HEK293T (cell line): ENCODE measurements around the gene PITPNC1.

Experiments
- CTCF ChIA-PET: fragments of 350-600 bp; formaldehyde crosslinking; extraction: SDS; loops from one replicate; lab custom pipeline; 2021; ENCODE audit warnings: antibody characterized with exemption, inconsistent platforms; lab: Yijun Ruan, JAX
- POLR2A ChIA-PET: fragments of 350-600 bp; formaldehyde crosslinking; extraction: SDS; loops from one replicate; lab custom pipeline; 2020; ENCODE audit warnings: antibody characterized with exemption, inconsistent platforms; lab: Yijun Ruan, JAX
- DNase-seq: peaks from one replicate; pipeline ENCODE4 v3.0.0; 2012; ENCODE audit warnings: mixed read lengths; ENCODE audit errors: extremely low spot score
- ARNT ChIP-seq: fragments of 450-650 bp; IDR thresholded peaks from 2 replicates; pipeline ENCODE4 v1.6.1; 2017; ENCODE audit warnings: mild to moderate bottlenecking
- BHLHE40 ChIP-seq: fragments of 450-650 bp; IDR thresholded peaks from 2 replicates; pipeline ENCODE4 v1.6.1; 2016; ENCODE audit warnings: mild to moderate bottlenecking, moderate library complexity, borderline replicate concordance
- CTBP1 ChIP-seq: fragments of 450-650 bp; IDR thresholded peaks from 2 replicates; pipeline ENCODE4 v1.6.1; 2016; ENCODE audit warnings: borderline replicate concordance
- ELF4 ChIP-seq: fragments of 450-650 bp; IDR thresholded peaks from 2 replicates; pipeline ENCODE4 v1.6.1; 2017; ENCODE audit warnings: antibody characterized with exemption
- FOXA1 ChIP-seq: fragments of 450-650 bp; IDR thresholded peaks from 2 replicates; pipeline ENCODE4 v1.6.1; 2016; ENCODE audit warnings: mild to moderate bottlenecking
- FOXK2 ChIP-seq: fragments of 450-650 bp; IDR thresholded peaks from 2 replicates; pipeline ENCODE4 v1.6.1; 2016; ENCODE audit warnings: mild to moderate bottlenecking
- FOXM1 ChIP-seq: fragments of 450-650 bp; IDR thresholded peaks from 2 replicates; pipeline ENCODE4 v1.6.1; 2017; ENCODE audit warnings: mild to moderate bottlenecking, borderline replicate concordance
- HDGF ChIP-seq: fragments of 450-650 bp; IDR thresholded peaks from 2 replicates; pipeline ENCODE4 v1.6.1; 2017; ENCODE audit warnings: antibody characterized with exemption, borderline replicate concordance
- L3MBTL2 ChIP-seq: fragments of 450-650 bp; conservative IDR thresholded peaks from 2 replicates; pipeline ENCODE4 v1.6.1; 2016; ENCODE audit warnings: mild to moderate bottlenecking
- LEF1 ChIP-seq: fragments of 450-650 bp; IDR thresholded peaks from 2 replicates; pipeline ENCODE4 v1.6.1; 2017; ENCODE audit warnings: mild to moderate bottlenecking, borderline replicate concordance
- NFRKB ChIP-seq: fragments of 450-650 bp; IDR thresholded peaks from 2 replicates; pipeline ENCODE4 v1.6.1; 2016; ENCODE audit warnings: mild to moderate bottlenecking, moderate library complexity
- PKNOX1 ChIP-seq: fragments of 450-650 bp; IDR thresholded peaks from 2 replicates; pipeline ENCODE4 v1.6.1; 2016
- SP1 ChIP-seq: fragments of 450-650 bp; IDR thresholded peaks from 2 replicates; pipeline ENCODE4 v1.6.1; 2017
- SUZ12 ChIP-seq: fragments of 450-650 bp; IDR thresholded peaks from 2 replicates; pipeline ENCODE4 v1.6.1; 2016; ENCODE audit warnings: mild to moderate bottlenecking
- TARDBP ChIP-seq: fragments of 450-650 bp; IDR thresholded peaks from 2 replicates; pipeline ENCODE4 v1.6.1; 2016
- ZNF384 ChIP-seq: fragments of 450-650 bp; IDR thresholded peaks from 2 replicates; pipeline ENCODE4 v1.6.1; 2016

The PITPNC1 gene

GRCh38 chr17:67496286-67496685 lies 119.2 kb downstream of the PITPNC1 start:
- ChIA-PET POLR2A (no interaction called here), CTCF (interaction anchor here (1.7 kb wide), 1 partner anchor 15 kb away, joined by 5 read pairs; no protein-coding TSS in a partner anchor)
- TF ChIP-seq BHLHE40 (no peak), SUZ12 (no peak)
- DNase-seq = no peak

DNA sequence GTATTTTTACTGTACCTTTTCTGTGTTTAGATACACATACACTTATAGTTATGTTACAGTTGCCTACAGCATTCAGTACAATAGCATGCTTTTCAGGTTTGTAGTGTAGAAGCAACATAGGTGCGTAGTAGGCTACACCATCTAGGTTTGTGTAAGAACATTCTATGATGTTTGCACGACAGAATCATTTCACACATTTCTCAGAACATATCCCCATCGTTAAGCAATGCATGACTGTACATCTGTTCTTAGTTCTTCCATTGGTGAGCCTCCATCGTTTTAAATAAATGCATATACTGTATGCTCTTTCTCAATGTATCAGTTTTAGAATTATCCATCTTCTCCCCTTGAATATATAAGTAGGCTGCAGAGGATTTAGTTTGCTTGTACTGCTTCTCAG lies 122.6 kb downstream of the PITPNC1 start:
- ChIA-PET CTCF (no interaction called here), POLR2A (no interaction called here)
- TF ChIP-seq ELF4 (no peak), LEF1 (no peak), BHLHE40 (no peak), FOXM1 (no peak), FOXK2 (no peak), HDGF (no peak), SUZ12 (no peak), ZNF384 (no peak), CTBP1 (no peak), ARNT (no peak), FOXA1 (no peak), TARDBP (no peak), L3MBTL2 (no peak), NFRKB (no peak)
- DNase-seq = no peak

DNA sequence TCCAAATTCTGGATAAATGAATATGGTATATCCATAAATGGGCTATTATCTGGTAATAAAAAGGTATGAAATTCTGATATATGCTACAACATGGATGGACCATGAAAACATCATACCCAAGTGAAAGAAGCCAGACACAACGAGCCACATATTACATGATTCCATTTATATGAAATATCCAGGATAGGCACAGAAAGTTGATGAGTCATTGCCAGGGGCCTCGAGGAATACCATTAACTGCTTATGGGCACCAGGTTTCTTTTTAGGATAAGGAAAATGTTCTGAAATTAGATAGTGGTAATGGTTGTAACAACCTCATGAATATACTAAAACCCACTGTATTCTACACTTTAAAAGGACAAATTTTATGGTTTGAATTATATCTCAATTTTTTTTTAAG lies 123.2 kb downstream of the PITPNC1 start:
- ChIA-PET CTCF (no interaction called here), POLR2A (no interaction called here)
- DNase-seq = no peak
- no peak for TF ChIP-seq ELF4
- no peak for TF ChIP-seq LEF1

- CTCF ChIA-PET = no interaction called here
- no peak for DNase-seq
- POLR2A ChIA-PET = no interaction called here
- no peak for TF ChIP-seq SUZ12
- TF ChIP-seq HDGF = no peak
- TF ChIP-seq CTBP1 = no peak
- no peak for TF ChIP-seq LEF1
- no peak for TF ChIP-seq SP1
- no peak for TF ChIP-seq FOXM1
- TF ChIP-seq FOXK2 = no peak
- no peak for TF ChIP-seq PKNOX1
- TF ChIP-seq BHLHE40 = no peak
- TF ChIP-seq TARDBP = no peak
- no peak for TF ChIP-seq ELF4
- TF ChIP-seq ARNT = no peak
- no peak for TF ChIP-seq FOXA1
- no peak for TF ChIP-seq ZNF384
- no peak for TF ChIP-seq L3MBTL2
- TF ChIP-seq NFRKB = no peak
Observed at GRCh38 chr17:67500677-67501300, 123.7 kb downstream of the PITPNC1 start.

GRCh38 chr17:67502151-67502550 lies 125.1 kb downstream of the PITPNC1 start:
- CTCF ChIA-PET = no interaction called here
- TF ChIP-seq FOXA1 = no peak
- no peak for TF ChIP-seq CTBP1
- TF ChIP-seq LEF1 = no peak
- no peak for TF ChIP-seq FOXK2
- no peak for TF ChIP-seq FOXM1
- no peak for TF ChIP-seq PKNOX1
- TF ChIP-seq SUZ12 = no peak
- TF ChIP-seq ZNF384 = no peak
- no peak for TF ChIP-seq ARNT
- TF ChIP-seq NFRKB = no peak
- no peak for TF ChIP-seq SP1
- TF ChIP-seq HDGF = no peak
- no peak for DNase-seq
- POLR2A ChIA-PET = no interaction called here

- ChIA-PET CTCF (no interaction called here), POLR2A (no interaction called here)
Observed at GRCh38 chr17:67503184-67503583, 126.1 kb downstream of the PITPNC1 start.

DNA sequence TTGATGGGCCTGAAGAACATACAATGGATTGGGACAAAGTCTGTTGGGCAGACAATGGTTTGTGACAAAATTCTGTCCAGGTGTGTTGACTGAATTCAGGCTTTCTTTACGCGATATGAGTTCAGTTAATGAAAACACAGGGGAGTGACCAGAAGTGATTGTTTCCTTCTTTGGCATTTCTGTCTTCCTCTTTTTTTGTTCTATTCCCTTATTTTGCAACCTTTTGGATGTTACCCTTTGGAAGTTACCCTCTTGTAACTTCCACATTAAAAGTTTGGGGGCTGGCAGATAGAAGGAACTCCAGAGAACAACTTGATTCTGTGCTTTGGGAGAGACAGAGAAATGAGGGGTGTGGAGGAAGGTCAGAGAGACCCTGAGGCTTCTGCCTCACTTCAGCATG lies 126.7 kb downstream of the PITPNC1 start:
- POLR2A ChIA-PET = no interaction called here
- no peak for TF ChIP-seq FOXA1
- no peak for DNase-seq
- CTCF ChIA-PET = no interaction called here

More at GRCh38 chr17:67503184-67503583, 126.1 kb downstream of the PITPNC1 start:
- TF ChIP-seq TARDBP = no peak
- no peak for DNase-seq

GRCh38 chr17:67504182-67504581 lies 127.1 kb downstream of the PITPNC1 start:
- CTCF ChIA-PET = interaction anchor here (0.6 kb wide), 1 partner anchor 229 kb away, joined by 3 read pairs; no protein-coding TSS in a partner anchor

More at GRCh38 chr17:67504182-67504581, 127.1 kb downstream of the PITPNC1 start:
- TF ChIP-seq LEF1 (no peak), SUZ12 (no peak), HDGF (no peak), L3MBTL2 (no peak), FOXK2 (no peak), FOXM1 (no peak), NFRKB (no peak), CTBP1 (no peak), TARDBP (no peak), ZNF384 (no peak), ARNT (no peak), FOXA1 (no peak), ELF4 (no peak), PKNOX1 (no peak), BHLHE40 (no peak), SP1 (no peak)
- POLR2A ChIA-PET = no interaction called here
- DNase-seq = no peak
